Cardiac muscle cell (in vitro differentiated cells and primary cell): ENCODE results near the gene PLXNA1. TPM values are rescaled to one million over a fixed set of nuclear protein-coding genes. Genes with fewer than 3 reads are reported as not detected.
A peak's percentile ranks its signal among the peaks of the same experiment; 100 is the strongest.

ENCODE experiments used
- DNase-seq, 2 donors: peaks; one replicate each; pipeline versions ENCODE4 v3.0.0 to v3.0.0-alpha.2; 2010 to 2017; ENCODE audit warnings: low read depth in 1 of 2, low spot score in 1 of 2
- H3K27ac ChIP-seq: fragments of 200-600 bp; sonication (generic); 2 replicates; pipeline ENCODE4 v1.5.1; 2016
- H3K27me3 ChIP-seq: fragments of 200-600 bp; sonication (generic); 2 replicates; pipeline ENCODE4 v1.6.0; 2016; ENCODE audit warnings: control low read depth
- H3K36me3 ChIP-seq: fragments of 200-600 bp; sonication (generic); 2 replicates; pipeline ENCODE4 v1.5.1; 2016; ENCODE audit warnings: control low read depth
- H3K4me1 ChIP-seq: fragments of 200-600 bp; sonication (generic); 2 replicates; pipeline ENCODE4 v1.8.1; 2017; ENCODE audit warnings: low read depth, mild to moderate bottlenecking, mixed run types
- H3K4me3 ChIP-seq: fragments of 200-600 bp; sonication (generic); 2 replicates; pipeline ENCODE4 v1.5.1; 2016; ENCODE audit warnings: mild to moderate bottlenecking
- H3K9me3 ChIP-seq: fragments of 200-600 bp; sonication (generic); 2 replicates; pipeline ENCODE4 v1.5.1; 2017; ENCODE audit warnings: low read depth, mild to moderate bottlenecking, control low read depth
- polyA plus RNA-seq: library from polyadenylated mRNA; unstranded; fragments of >200 nt; fragmentation: Nextera tagmentation; extraction: Ambion mirVana; gene quantifications from 2 replicates; pipeline ENCODE4 v1.2.1, GENCODE V29; 2016
- total RNA-seq: library from RNA; depleted of rRNA; stranded (reverse); fragments of >200 nt; gene quantifications from 2 replicates; pipeline ENCODE4 v1.2.3, GENCODE V29; 2016
- TF ChIP-seq, protein P1 (sequence below): IDR thresholded peaks from 2 replicates; pipeline ENCODE4 v1.5.1; 2012; ENCODE audit warnings: low read depth, mild to moderate bottlenecking, low read length

The PLXNA1 gene
- total RNA-seq (55.6 and 71.0 TPM in 2 replicates), polyA plus RNA-seq (19.5 and 24.2 TPM in 2 replicates)

- Histone ChIP-seq H3K27me3 (peaks cover 11% of the 10 kb centered on the region), H3K9me3 (no peaks in the 10 kb centered on the region), H3K27ac (no peak within 1 kb of the TSS), H3K4me3 (peak within 1 kb of the TSS; percentile 89), H3K36me3 (no peaks in the 10 kb centered on the region), H3K4me1 (no peaks in the 10 kb centered on the region)
- TF ChIP-seq, protein P1, sequence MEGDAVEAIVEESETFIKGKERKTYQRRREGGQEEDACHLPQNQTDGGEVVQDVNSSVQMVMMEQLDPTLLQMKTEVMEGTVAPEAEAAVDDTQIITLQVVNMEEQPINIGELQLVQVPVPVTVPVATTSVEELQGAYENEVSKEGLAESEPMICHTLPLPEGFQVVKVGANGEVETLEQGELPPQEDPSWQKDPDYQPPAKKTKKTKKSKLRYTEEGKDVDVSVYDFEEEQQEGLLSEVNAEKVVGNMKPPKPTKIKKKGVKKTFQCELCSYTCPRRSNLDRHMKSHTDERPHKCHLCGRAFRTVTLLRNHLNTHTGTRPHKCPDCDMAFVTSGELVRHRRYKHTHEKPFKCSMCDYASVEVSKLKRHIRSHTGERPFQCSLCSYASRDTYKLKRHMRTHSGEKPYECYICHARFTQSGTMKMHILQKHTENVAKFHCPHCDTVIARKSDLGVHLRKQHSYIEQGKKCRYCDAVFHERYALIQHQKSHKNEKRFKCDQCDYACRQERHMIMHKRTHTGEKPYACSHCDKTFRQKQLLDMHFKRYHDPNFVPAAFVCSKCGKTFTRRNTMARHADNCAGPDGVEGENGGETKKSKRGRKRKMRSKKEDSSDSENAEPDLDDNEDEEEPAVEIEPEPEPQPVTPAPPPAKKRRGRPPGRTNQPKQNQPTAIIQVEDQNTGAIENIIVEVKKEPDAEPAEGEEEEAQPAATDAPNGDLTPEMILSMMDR = peak; percentile 87
- peak; percentile 82 to 85 for DNase-seq
These were observed at the start of gene PLXNA1 for GRCh38 chr3:126982471-126983175. PLXNA1 (plus strand) TSS chr3:126983115; CDS start chr3:126988594, 5,479 bp downstream.

DNA sequence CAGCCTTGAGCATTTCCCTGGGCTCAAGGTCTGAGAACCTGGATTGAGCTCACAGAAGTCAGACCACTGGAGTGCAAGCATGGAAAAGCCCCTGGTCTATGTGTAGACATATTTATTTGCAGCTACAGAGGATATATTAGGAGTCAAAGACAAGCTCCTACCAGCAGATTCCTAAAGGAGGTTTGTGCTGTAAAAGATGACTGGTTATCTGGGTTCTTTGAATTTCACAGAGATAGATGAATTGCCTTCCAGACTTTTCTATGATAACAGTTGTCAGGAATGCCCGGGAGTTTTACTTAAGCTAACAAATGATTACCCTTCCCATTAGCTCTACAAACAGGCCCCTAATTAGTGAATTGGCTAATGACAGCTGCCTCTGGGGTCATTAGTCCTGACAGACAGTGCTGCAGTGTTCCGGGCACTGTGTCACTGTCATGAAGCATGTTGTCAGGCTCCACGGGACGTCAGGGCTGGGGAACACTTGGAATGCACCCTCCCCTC is 48.8 kb upstream of the PLXNA1 start:
- H3K9me3 ChIP-seq = no peaks in the 10 kb centered on the region
- H3K4me1 ChIP-seq = peaks cover 11% of the 10 kb centered on the region
- no peak overlapping the region for H3K4me3 ChIP-seq
- TF ChIP-seq, protein P1 = no peak
- no peaks in the 10 kb centered on the region for H3K36me3 ChIP-seq
- H3K27ac ChIP-seq = peak overlapping the region; percentile 86
- DNase-seq = peak in 1 of 2 donors; percentile 42
- H3K27me3 ChIP-seq = no peaks in the 10 kb centered on the region

DNA sequence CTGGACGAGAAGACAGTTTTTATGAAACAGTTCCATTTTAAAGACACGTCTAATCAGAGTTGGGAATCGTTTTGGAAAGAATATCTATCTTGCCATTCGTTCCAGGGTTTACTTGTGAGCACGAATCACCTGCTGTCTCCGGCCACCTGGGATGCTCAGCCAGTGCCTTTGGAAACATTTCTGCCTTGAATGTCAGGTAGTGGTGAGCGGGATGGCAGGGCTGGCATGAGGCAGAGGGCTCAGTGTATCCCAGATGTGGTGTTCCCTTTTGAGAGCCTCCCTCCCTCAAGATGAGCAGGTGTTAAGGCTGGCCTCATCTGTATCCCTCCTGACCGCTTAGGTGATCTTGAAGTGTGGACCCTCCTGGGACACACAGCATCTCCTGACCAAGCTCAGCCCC is 47.9 kb upstream of the PLXNA1 start:
- Histone ChIP-seq H3K27me3 (no peaks in the 10 kb centered on the region), H3K27ac (peak overlapping the region; percentile 67), H3K4me3 (no peak overlapping the region), H3K9me3 (no peaks in the 10 kb centered on the region), H3K36me3 (no peaks in the 10 kb centered on the region), H3K4me1 (peaks cover 19% of the 10 kb centered on the region)
- DNase-seq = no peak
- TF ChIP-seq, protein P1 = no peak

DNA sequence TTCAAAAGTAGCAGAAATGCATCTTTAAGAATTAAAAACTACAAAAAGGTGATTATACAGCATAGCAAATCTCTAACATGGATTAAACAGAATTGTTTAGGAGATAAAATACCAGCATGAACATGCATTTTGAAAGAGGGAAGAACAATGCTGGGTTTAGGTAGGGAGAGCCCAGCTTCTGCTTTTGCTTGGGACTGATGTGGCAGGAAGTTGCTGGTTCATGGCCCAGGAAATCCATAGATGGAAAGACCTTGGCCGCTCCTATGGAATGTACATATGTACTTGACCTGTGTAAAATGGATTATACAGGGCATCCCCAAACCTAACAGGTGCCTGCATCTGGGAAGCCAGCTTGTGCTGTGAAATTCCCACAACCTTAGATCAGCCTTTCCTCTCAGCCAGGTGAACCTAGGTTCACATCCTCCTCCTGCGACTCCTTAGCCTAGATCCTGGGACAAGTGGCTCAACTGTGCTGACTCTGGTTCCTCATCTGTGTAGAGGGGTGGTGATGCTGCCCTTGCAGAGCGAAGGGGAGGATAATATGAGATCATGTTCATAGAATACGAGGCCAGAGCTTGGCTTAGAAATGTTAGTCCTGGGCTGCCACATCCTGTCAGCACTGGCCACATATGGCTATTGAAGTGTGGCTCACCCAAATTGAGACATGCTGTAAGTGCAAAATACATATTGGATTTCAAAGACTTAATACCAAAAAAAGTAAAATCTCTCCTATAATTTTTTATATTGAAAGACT is 47.0 kb upstream of the PLXNA1 start:
- TF ChIP-seq, protein P1 = no peak
- no peak overlapping the region for H3K4me3 ChIP-seq
- peaks cover 19% of the 10 kb centered on the region for H3K4me1 ChIP-seq
- H3K9me3 ChIP-seq = no peaks in the 10 kb centered on the region
- DNase-seq = no peak
- H3K27ac ChIP-seq = no peak overlapping the region
- H3K36me3 ChIP-seq = no peaks in the 10 kb centered on the region
- no peaks in the 10 kb centered on the region for H3K27me3 ChIP-seq

DNA sequence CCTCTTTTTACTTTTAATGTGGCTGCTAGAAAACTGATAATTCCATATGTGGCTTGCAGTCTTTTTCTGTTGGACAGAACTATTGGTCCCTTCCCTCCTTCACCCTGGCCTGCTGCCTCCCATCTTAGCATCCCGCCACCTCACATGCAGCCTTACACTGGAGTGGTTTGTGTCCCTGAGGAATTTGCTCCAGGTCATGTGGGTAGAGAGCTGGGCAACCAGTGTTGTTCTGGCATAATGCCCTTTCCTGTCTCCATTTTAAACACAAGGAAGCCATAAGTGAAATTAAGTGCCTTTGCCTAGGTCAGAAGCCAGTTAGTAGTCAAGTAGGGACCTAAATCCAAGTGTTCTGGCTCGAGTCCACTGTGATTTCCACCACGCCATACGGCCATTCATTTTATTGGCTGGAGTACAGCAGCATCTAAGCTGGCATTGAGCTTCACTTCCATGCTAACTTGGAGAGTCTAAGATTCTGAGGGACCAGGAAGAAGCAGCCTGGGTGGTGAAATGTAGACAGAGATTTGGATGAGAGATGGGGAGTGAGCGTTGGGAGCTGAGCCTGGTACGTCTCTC is 46.0 kb upstream of the PLXNA1 start:
- TF ChIP-seq, protein P1 = no peak
- peaks cover 19% of the 10 kb centered on the region for H3K4me1 ChIP-seq
- H3K27me3 ChIP-seq = no peaks in the 10 kb centered on the region
- H3K36me3 ChIP-seq = no peaks in the 10 kb centered on the region
- no peak overlapping the region for H3K27ac ChIP-seq
- peak in 1 of 2 donors; percentile 25 for DNase-seq
- H3K4me3 ChIP-seq = no peak overlapping the region
- H3K9me3 ChIP-seq = no peaks in the 10 kb centered on the region
